Left ventricle myocardium inferior (tissue), 1 donor: ENCODE results near the gene PIM3. TPM values are rescaled to one million over a fixed set of nuclear protein-coding genes. Genes with fewer than 3 reads are reported as not detected.

Experiments used
- DNase-seq: peaks from one replicate; pipeline ENCODE4 v3.0.0-alpha.2; 2020
- H3K27ac ChIP-seq: fragments of 200-600 bp; replicated peaks from 2 replicates; pipeline ENCODE4 v1.8.0; 2021
- H3K27me3 ChIP-seq: fragments of 200-600 bp; 2 replicates; pipeline ENCODE4 v1.8.0; 2021; ENCODE audit warnings: low read depth
- H3K36me3 ChIP-seq: fragments of 200-600 bp; 2 replicates; pipeline ENCODE4 v1.8.0; 2021
- H3K4me1 ChIP-seq: fragments of 200-600 bp; 2 replicates; pipeline ENCODE4 v1.8.0; 2021
- H3K4me3 ChIP-seq: fragments of 200-600 bp; 2 replicates; pipeline ENCODE4 v1.8.0; 2021; ENCODE audit warnings: mild to moderate bottlenecking, moderate library complexity
- H3K9me3 ChIP-seq: fragments of 200-600 bp; replicated peaks from 2 replicates; pipeline ENCODE4 v1.8.0; 2021
- CTCF ChIP-seq: fragments of 200-600 bp; IDR thresholded peaks from 2 replicates; pipeline ENCODE4 v1.8.0; 2021; ENCODE audit warnings: antibody characterized with exemption, mild to moderate bottlenecking, borderline replicate concordance
- intact Hi-C: fragments of 100-400 bp; cut with micrococcal nuclease; formaldehyde crosslinking; loops from one replicate; pipeline ENCODE4 v1.11.0; 2022
- total RNA-seq: library from RNA; stranded (reverse); fragmentation: NEBNext Ultra II Directional; extraction: Animal tissue kit (Norgen Biotek cat#: 25700); gene quantifications from one replicate; pipeline ENCODE4 v1.2.1, GENCODE V29; 2021
- donor health status: DM: no; HTN: yes; CAD: no; lungs with severe emphysema.

The PIM3 gene
- total RNA-seq, 1 donor from 2014 or later: 57.1 TPM

DNA sequence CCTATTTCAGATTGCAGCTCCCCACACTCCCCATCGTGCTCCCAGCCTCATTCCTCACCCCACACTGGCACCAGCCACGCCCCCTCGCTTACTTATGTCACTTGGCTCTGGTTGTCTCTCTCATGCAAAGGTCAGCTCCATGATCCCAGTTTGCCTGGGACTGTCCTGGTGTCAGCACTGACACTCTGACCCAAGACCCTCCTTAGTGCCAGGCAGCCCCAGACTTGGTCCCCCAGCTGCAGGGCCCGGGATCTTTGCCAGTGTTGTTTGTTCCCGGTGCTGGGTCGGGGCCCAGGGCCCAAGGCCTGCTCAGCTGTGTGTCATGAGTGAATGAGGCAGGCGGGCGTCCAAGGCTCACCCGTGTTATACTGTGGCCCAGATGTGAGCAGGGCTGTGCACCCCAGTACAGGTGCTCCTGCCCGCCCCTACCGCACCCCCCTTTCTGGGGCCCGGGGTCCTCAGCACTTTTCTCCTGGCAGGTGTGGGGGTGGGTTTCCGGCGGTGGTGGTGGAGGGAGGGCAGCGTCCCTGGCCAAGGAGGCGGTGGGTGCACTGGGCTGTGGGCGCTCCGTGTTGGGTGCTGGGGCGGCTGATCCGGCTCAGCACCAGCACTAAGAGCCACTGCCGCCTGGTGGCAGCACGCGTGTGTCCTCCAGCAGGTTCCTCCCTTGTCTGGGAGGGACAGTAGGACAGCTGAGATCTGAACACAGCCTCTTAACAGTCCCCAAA lies 32.5 kb downstream of the PIM3 start:
- H3K4me1 ChIP-seq: peaks cover 7% of the 10 kb centered on the region
- intact Hi-C loops: loop anchor here (10.0 kb wide), 1 partner anchor 68 kb away; no protein-coding TSS in a partner anchor
- peak; percentile 81 for TF ChIP-seq CTCF
- H3K36me3 ChIP-seq: no peaks in the 10 kb centered on the region
- DNase-seq: peak; percentile 61
- no peak overlapping the region for H3K4me3 ChIP-seq
- H3K27me3 ChIP-seq: no peaks in the 10 kb centered on the region
- peaks cover 28% of the 10 kb centered on the region for H3K9me3 ChIP-seq
- H3K27ac ChIP-seq: no peak overlapping the region

- TF ChIP-seq CTCF: peak; percentile 0
- H3K27me3 ChIP-seq: peaks cover 3% of the 10 kb centered on the region
- no peak overlapping the region for H3K27ac ChIP-seq
- H3K4me3 ChIP-seq: no peak overlapping the region
- DNase-seq: no peak
- intact Hi-C loops: loop anchor here (10.0 kb wide), 1 partner anchor 69 kb away; no protein-coding TSS in a partner anchor
- H3K36me3 ChIP-seq: no peaks in the 10 kb centered on the region
- peaks cover 28% of the 10 kb centered on the region for H3K9me3 ChIP-seq
- H3K4me1 ChIP-seq: peaks cover 7% of the 10 kb centered on the region
These were observed 33.2 kb downstream of the PIM3 start for GRCh38 chr22:49993649-49994360.

DNA sequence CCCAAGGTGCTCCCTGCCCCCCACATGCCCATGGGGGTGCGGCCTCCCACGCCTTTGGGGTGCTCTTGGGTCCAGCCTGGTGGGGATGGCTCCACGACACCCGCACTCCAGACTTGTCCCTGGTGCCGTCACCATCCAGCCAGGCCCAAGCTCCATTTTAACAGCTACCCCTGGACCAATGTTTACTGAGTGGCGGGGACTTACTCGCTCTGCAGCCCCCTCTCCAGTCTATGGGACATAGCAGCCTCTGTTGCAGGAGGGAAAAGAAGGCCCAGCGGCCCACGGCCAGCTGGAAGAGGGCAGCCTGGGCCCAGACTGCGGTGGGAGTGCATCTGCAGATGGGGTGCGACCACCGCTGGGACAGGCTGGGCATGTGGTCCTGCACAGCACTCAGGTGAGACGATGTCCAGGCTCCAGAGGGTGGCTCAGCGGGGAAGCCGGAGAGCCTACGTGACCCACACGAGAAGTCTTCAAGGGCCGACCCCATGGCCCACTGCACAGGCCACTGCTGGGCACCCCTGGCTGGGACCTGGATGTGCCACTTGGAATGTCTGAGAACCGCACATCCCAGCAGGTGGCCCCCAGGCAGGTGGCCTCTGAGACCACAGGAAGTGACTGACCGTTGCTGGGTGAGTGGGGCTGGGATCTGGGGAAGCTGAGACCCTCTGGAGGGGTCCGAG lies 33.9 kb downstream of the PIM3 start:
- no peak for TF ChIP-seq CTCF
- no peak for DNase-seq

DNA sequence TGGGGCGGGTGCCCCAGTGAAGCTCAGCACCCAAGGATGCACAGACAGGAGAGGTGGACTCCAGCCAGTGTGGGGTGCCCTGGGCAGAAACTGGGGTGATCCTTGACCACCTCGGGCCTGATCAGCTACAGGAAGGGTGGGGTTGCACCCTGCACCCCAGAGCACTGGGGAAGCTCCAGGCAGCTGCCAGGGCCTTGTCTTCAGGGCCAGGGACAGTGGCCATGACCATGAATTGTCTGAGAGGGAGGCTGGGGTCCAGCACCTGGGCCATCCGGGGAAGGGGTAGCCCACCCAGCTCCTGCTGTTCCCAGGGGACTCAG lies 34.4 kb downstream of the PIM3 start:
- Histone ChIP-seq H3K36me3 (no peaks in the 10 kb centered on the region), H3K27ac (no peak overlapping the region), H3K4me1 (peaks cover 11% of the 10 kb centered on the region), H3K9me3 (peaks cover 25% of the 10 kb centered on the region), H3K27me3 (peaks cover 12% of the 10 kb centered on the region), H3K4me3 (no peak overlapping the region)
- no peak for TF ChIP-seq CTCF
- intact Hi-C loops: loop anchor here (10.0 kb wide), 1 partner anchor 70 kb away; no protein-coding TSS in a partner anchor
- no peak for DNase-seq

More for the DNA sequence above, 33.9 kb downstream of the PIM3 start:
- Histone ChIP-seq H3K4me1 (peaks cover 11% of the 10 kb centered on the region), H3K27me3 (peaks cover 8% of the 10 kb centered on the region), H3K9me3 (peaks cover 28% of the 10 kb centered on the region), H3K4me3 (no peak overlapping the region), H3K36me3 (no peaks in the 10 kb centered on the region), H3K27ac (no peak overlapping the region)
- intact Hi-C loops: loop anchor here (10.0 kb wide), 1 partner anchor 70 kb away; no protein-coding TSS in a partner anchor

GRCh38 chr22:49995361-49996118 lies 35.0 kb downstream of the PIM3 start:
- H3K9me3 ChIP-seq: peaks cover 20% of the 10 kb centered on the region
- peaks cover 11% of the 10 kb centered on the region for H3K4me1 ChIP-seq
- DNase-seq: no peak
- no peak for TF ChIP-seq CTCF
- no peak overlapping the region for H3K4me3 ChIP-seq
- peaks cover 17% of the 10 kb centered on the region for H3K27me3 ChIP-seq
- H3K27ac ChIP-seq: no peak overlapping the region
- H3K36me3 ChIP-seq: no peaks in the 10 kb centered on the region
- intact Hi-C loops: loop anchor here (10.0 kb wide), 1 partner anchor 71 kb away; no protein-coding TSS in a partner anchor
